A549 treated with CORT108297 at 1 μM for 4 hours (cell line): ENCODE results near the gene MAGEC3. TPM values are rescaled to one million over a fixed set of nuclear protein-coding genes. Genes with fewer than 3 reads are reported as not detected.

Source experiments
- total RNA-seq: library from RNA; stranded (reverse); fragments of 200-300 nt; extraction: Qiagen RNA extraction; gene quantifications from 5 replicates; pipeline ENCODE4 v1.2.3, GENCODE V29; 2022

MAGEC3 gene, protein sequence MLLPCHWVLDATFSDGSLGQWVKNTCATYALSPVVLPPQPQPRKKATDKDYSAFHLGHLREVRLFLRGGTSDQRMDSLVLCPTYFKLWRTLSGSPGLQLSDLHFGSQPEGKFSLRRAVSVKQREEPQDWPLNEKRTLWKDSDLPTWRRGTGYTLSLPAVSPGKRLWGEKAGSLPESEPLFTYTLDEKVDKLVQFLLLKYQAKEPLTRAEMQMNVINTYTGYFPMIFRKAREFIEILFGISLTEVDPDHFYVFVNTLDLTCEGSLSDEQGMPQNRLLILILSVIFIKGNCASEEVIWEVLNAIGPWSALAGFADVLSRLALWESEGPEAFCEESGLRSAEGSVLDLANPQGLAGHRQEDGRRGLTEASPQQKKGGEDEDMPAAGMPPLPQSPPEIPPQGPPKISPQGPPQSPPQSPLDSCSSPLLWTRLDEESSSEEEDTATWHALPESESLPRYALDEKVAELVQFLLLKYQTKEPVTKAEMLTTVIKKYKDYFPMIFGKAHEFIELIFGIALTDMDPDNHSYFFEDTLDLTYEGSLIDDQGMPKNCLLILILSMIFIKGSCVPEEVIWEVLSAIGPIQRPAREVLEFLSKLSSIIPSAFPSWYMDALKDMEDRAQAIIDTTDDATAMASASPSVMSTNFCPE
- total RNA-seq, result not detected in 5 replicates

DNA sequence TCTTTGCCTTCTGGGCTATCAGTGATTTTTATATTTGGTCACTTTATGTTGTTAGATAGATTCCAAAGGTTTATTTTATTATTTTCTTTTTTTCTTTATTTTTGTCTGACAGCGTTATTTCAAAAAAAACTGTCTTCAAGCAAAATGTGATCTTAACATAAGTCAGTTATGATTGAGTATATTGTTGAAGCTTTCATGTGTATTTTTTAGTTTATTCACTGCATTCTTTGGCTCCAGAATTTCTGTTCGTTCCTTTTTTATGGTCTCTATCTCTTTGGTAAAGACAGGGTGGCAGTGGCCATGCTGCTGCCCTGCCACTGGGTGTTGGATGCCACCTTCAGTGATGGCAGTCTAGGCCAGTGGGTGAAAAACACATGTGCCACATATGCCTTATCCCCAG lies at the start of gene MAGEC3:
MAGEC3 (plus strand) TSS at position 301 of the 400 bp plus-strand sequence; CDS start at position 301, 0 bp downstream.

DNA sequence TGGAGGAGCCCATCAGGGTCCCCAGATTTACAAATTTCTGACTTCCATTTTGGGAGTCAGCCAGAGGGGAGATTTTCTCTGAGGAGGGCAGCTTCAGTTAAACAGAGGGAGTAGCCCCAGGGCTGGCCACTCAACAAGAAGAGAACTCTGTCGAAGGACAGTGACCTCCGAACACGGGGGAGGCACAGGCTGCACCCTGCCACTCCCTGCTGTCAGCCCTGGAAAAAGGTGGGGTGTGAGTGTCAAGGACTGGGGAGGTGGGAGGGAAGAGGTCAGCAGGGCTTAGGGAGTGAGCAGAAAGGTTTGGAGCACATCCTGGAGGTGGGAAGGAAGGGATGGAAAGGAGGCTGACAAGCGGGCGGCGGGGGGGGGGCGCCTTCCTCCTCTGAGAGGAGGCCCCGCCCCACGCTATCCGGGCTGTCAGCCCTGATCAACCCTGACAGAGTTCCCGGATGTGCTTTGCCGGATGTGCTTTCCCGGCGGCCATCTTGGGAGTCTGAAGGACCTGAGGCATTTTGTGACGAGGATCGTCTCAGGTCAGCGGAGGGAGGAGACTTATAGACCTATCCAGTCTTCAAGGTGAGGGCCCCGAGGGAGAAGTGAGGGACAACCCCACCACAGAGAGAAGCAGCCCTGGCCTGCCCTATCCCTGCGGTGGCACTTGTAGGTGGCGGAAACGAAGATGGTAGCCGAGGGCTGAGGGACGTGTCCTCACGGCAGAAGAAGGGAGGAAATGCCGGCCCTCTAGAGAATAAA lies 65.5 kb downstream of the MAGEC3 start, which contains the start of gene MAGEC1:
MAGEC1 (plus strand) TSS at position 495 of the 756 bp plus-strand sequence. CDS start 1,179 bp downstream, outside the sequence.

Other genes with a start within 250 kb of the MAGEC3 start
- gene SPANXA2, start 248.6 kb upstream of the MAGEC3 start, total RNA-seq, result 0.16 to 0.18 TPM in 2 of 5 replicates, not detected in the others
- gene SPANXD, start 139.6 kb upstream of the MAGEC3 start, total RNA-seq, result not detected in 5 replicates
- gene MAGEC1, start 65.6 kb downstream of the MAGEC3 start, total RNA-seq, result 0.02 to 0.03 TPM (median 0.03 TPM) in 3 of 5 replicates, not detected in the others